Measurements from ENCODE around the gene C9orf153. TPM values are rescaled to one million over a fixed set of nuclear protein-coding genes. Genes with fewer than 3 reads are reported as not detected.

C9orf153 gene
- total RNA-seq, 6 donors from 2014 or later, result 0.30 to 1.5 (median 1.0) TPM; not detected in 3

GRCh38 chr9:86274821-86275643 is 15.6 kb upstream of the C9orf153 start:
- TF ChIP-seq CTCF (IDR thresholded peaks at IDR 0.05) (no peak), POLR2A (IDR thresholded peaks at IDR 0.05) (no peak), EP300 (IDR thresholded peaks at IDR 0.05) (no peak), POLR2AphosphoS5 (IDR thresholded peaks at IDR 0.05) (no peak)
- 73 to 76% methylated on average over 7 of the region's 7 CpGs for WGBS, 2 donors
- no peaks in the 10 kb centered on the region for H3K9me3 ChIP-seq
- H3K36me3 ChIP-seq, result peaks cover 0 to 34% (median 22%) of the 10 kb centered on the region in 4 donors
- no peak for DNase-seq
- H3K27ac ChIP-seq, result no peak overlapping the region
- peaks cover 3 to 28% (median 13%) of the 10 kb centered on the region in 4 donors for H3K4me1 ChIP-seq
- H3K27me3 ChIP-seq, result no peaks in the 10 kb centered on the region
- no peak for ATAC-seq (ENCODE audit: low FRiP score in 2 of 2)
- H3K4me3 ChIP-seq, result no peak overlapping the region

GRCh38 chr9:86272221-86272620 is 12.8 kb upstream of the C9orf153 start:
- H3K27me3 ChIP-seq, result no peaks in the 10 kb centered on the region
- peaks cover 0 to 39% (median 25%) of the 10 kb centered on the region in 4 donors for H3K36me3 ChIP-seq
- 97 to 99% methylated on average over 4 of the region's 4 CpGs for WGBS, 2 donors
- H3K4me3 ChIP-seq, result no peak overlapping the region
- H3K9me3 ChIP-seq, result no peaks in the 10 kb centered on the region
- ATAC-seq (ENCODE audit: low FRiP score in 2 of 2) (no peak), DNase-seq (no peak)
- TF ChIP-seq POLR2A (IDR thresholded peaks at IDR 0.05), result no peak
- no peak for TF ChIP-seq EP300 (IDR thresholded peaks at IDR 0.05)
- no peak for TF ChIP-seq CTCF (IDR thresholded peaks at IDR 0.05)
- no peak for TF ChIP-seq POLR2AphosphoS5 (IDR thresholded peaks at IDR 0.05)
- no peak overlapping the region for H3K27ac ChIP-seq
- peaks cover 0 to 15% (median 7%) of the 10 kb centered on the region in 4 donors for H3K4me1 ChIP-seq

DNA sequence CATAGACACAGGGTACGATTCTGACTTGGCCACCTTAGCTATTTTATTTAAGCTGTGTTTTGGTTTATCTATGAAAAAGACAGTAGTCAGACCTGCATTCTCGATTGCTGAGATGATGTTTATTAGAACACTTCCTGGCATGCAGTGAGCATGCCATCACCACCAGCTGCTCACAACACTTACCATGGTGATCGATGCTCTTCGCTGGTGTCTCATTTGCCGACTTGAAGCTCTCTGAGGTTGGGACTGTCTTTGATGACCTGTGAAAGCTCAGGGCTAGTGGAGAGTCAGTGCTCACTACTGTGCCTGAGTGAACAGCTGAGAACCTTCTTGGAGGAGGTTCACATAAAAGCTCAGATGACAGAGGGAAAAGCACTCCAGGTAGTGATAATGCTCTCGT is 4.4 kb upstream of the C9orf153 start:
- H3K36me3 ChIP-seq, result peaks cover 0 to 37% (median 16%) of the 10 kb centered on the region in 4 donors
- H3K27me3 ChIP-seq, result no peaks in the 10 kb centered on the region
- H3K4me3 ChIP-seq, result no peak overlapping the region
- ATAC-seq (ENCODE audit: low FRiP score in 2 of 2), result no peak
- H3K27ac ChIP-seq, result no peak overlapping the region
- WGBS, 2 donors, result 83 to 88% methylated on average over 6 of the region's 6 CpGs
- no peaks in the 10 kb centered on the region for H3K9me3 ChIP-seq
- no peak for DNase-seq
- TF ChIP-seq POLR2AphosphoS5 (IDR thresholded peaks at IDR 0.05) (no peak), CTCF (IDR thresholded peaks at IDR 0.05) (no peak), EP300 (IDR thresholded peaks at IDR 0.05) (no peak), POLR2A (IDR thresholded peaks at IDR 0.05) (no peak)
- no peaks in the 10 kb centered on the region for H3K4me1 ChIP-seq

DNA sequence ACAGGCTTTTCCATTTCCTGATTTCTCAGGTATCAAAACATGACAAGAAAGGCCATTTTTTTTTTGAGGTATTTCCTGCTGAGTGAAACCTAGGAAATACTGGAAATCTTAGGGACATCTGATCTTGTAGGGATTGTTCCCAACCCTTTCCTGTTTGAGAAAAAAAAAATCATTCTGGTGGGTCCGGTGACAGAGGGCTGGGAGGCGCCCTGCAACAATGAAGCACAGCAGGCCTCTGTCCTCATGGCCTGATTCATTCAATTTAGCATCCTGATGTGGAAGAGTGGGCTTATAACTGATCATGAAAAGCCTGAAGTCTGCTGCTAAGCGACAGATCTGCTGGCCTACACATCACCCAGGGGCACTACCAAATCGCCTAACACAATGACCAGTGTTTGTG is 3.0 kb upstream of the C9orf153 start:
- Histone ChIP-seq H3K27me3 (no peaks in the 10 kb centered on the region), H3K27ac (no peak overlapping the region), H3K36me3 (peaks cover 0 to 31% (median 14%) of the 10 kb centered on the region in 4 donors), H3K4me3 (no peak overlapping the region), H3K4me1 (no peaks in the 10 kb centered on the region), H3K9me3 (no peaks in the 10 kb centered on the region)
- 72 to 78% methylated on average over 4 of the region's 4 CpGs for WGBS, 2 donors
- TF ChIP-seq POLR2A (IDR thresholded peaks at IDR 0.05), result no peak
- no peak for TF ChIP-seq EP300 (IDR thresholded peaks at IDR 0.05)
- TF ChIP-seq CTCF (IDR thresholded peaks at IDR 0.05), result no peak
- TF ChIP-seq POLR2AphosphoS5 (IDR thresholded peaks at IDR 0.05), result no peak
- ATAC-seq (ENCODE audit: low FRiP score in 2 of 2) (no peak), DNase-seq (no peak)

All from upper lobe of left lung (tissue), 6 donors.